Endothelial cell of umbilical vein (primary cell): ENCODE data around the gene DNAI7. TPM values are rescaled to one million over a fixed set of nuclear protein-coding genes. Genes with fewer than 3 reads are reported as not detected.

Experiments
- BruUV-seq: library from RNA; stranded (reverse); fragments of 400-500 nt; replicated peaks from 2 replicates; lab custom pipeline; 2021; lab: Mats Ljungman, UMichigan
- CTCF ChIA-PET: fragments of 300-600, 350-600 bp; sonication (Branson Sonifier 250); formaldehyde crosslinking; loops from one replicate; lab custom pipeline; 2021; ENCODE audit warnings: antibody characterized with exemption, inconsistent platforms; lab: Charles Lee
- POLR2A ChIA-PET: fragments of 300-600, 350-600 bp; sonication (Branson Sonifier 250); formaldehyde crosslinking; loops from one replicate; lab custom pipeline; 2021; ENCODE audit warnings: antibody characterized with exemption, inconsistent platforms; lab: Charles Lee
- DNase-seq: peaks from one replicate; pipeline ENCODE4 v3.0.0-alpha.2; 2011; ENCODE audit warnings: low read depth, low spot score
- FAIRE-seq: peaks from 2 replicates; lab custom pipeline; 2011; peaks lifted over from hg19 to GRCh38; lab: Jason Lieb, UNC
- H2AFZ ChIP-seq: 2 replicates; pipeline ENCODE4 v1.6.0; 2012; ENCODE audit warnings: low read depth, low read length, control low read depth, inconsistent platforms
- H3K27ac ChIP-seq: 2 replicates; pipeline ENCODE4 v1.5.1; 2011; ENCODE audit warnings: low read depth, mild to moderate bottlenecking, control low read depth, low read length, moderate library complexity; ENCODE audit not compliant: insufficient read depth
- H3K27me3 ChIP-seq, 2 experiments: 2 replicates each; pipeline versions ENCODE4 v1.6.0 to v1.6.1; 2011; ENCODE audit warnings: low read length in 2 of 2, mixed read lengths in 1 of 2; ENCODE audit not compliant: control insufficient read depth in 2 of 2, insufficient read depth in 2 of 2
- H3K36me3 ChIP-seq, 2 experiments: 2 replicates in 1 of 2; 3 replicates in 1 of 2; pipeline ENCODE4 v1.5.1; 2011; ENCODE audit warnings: low read length in 2 of 2, mild to moderate bottlenecking in 1 of 2, moderate library complexity in 1 of 2; ENCODE audit not compliant: control insufficient read depth in 2 of 2, insufficient read depth in 2 of 2; ENCODE audit errors: extremely low read depth in 1 of 2
- H3K4me1 ChIP-seq: 3 replicates; pipeline ENCODE4 v1.5.1; 2011; ENCODE audit warnings: mild to moderate bottlenecking, low read length; ENCODE audit not compliant: control insufficient read depth, insufficient read depth; ENCODE audit errors: extremely low read depth
- H3K4me2 ChIP-seq: 2 replicates; pipeline ENCODE4 v1.6.1; 2011; ENCODE audit warnings: low read length, control low read depth, mixed read lengths; ENCODE audit not compliant: insufficient read depth
- H3K4me3 ChIP-seq, 3 experiments: fragments of 200-600 bp in 1 of 3; sonication (generic), shearing (Covaris generic) in 1 of 3; replicated peaks in 1 of 3; 2 replicates each; pipeline ENCODE4 v1.5.1; 2011 to 2016; ENCODE audit warnings: control low read depth in 3 of 3, low read length in 3 of 3, mild to moderate bottlenecking in 2 of 3, inconsistent platforms in 1 of 3, low read depth in 1 of 3, moderate library complexity in 1 of 3; ENCODE audit not compliant: insufficient read depth in 1 of 3
- H3K79me2 ChIP-seq: 2 replicates; pipeline ENCODE4 v1.6.0; 2012; ENCODE audit warnings: low read length, inconsistent platforms; ENCODE audit not compliant: control insufficient read depth, insufficient read depth
- H3K9ac ChIP-seq: replicated peaks from 2 replicates; pipeline ENCODE3; 2011; ENCODE audit warnings: low read length, control low read depth; ENCODE audit not compliant: insufficient read depth; ENCODE audit errors: extremely low read depth
- H3K9me1 ChIP-seq: replicated peaks from 3 replicates; pipeline ENCODE4 v1.6.0; 2011; ENCODE audit warnings: mild to moderate bottlenecking, low read length; ENCODE audit not compliant: control insufficient read depth, insufficient read depth; ENCODE audit errors: extremely low read depth
- H3K9me3 ChIP-seq: replicated peaks from 2 replicates; pipeline ENCODE4 v1.5.1; 2012; ENCODE audit warnings: low read length, inconsistent platforms; ENCODE audit not compliant: control insufficient read depth, insufficient read depth
- H4K20me1 ChIP-seq: replicated peaks from 2 replicates; pipeline ENCODE3; 2011; ENCODE audit warnings: mild to moderate bottlenecking, low read length; ENCODE audit not compliant: control insufficient read depth, insufficient read depth; ENCODE audit errors: extremely low read depth
- CTCF ChIP-seq, 2 donors: IDR thresholded peaks; 1 replicate in 1 of 2; 2 replicates in 1 of 2; pipeline ENCODE4 v1.5.1; 2011; ENCODE audit warnings: low read length in 2 of 2, mild to moderate bottlenecking in 2 of 2, moderate library complexity in 2 of 2, control low read depth in 1 of 2, inconsistent platforms in 1 of 2, low read depth in 1 of 2; ENCODE audit not compliant: insufficient read depth in 1 of 2; ENCODE audit errors: extremely low read depth in 1 of 2
- EZH2 ChIP-seq: IDR thresholded peaks from 2 replicates; pipeline ENCODE4 v1.6.1; 2012; ENCODE audit warnings: borderline replicate concordance, low read depth, mild to moderate bottlenecking, moderate library complexity, low read length, inconsistent platforms; ENCODE audit not compliant: severe bottlenecking
- FOS ChIP-seq: IDR thresholded peaks from 2 replicates; pipeline ENCODE4 v1.6.1; 2011; ENCODE audit warnings: mild to moderate bottlenecking, low read length, moderate library complexity, borderline replicate concordance; ENCODE audit not compliant: insufficient read depth
- POLR2A ChIP-seq: IDR thresholded peaks from 2 replicates; pipeline ENCODE4 v1.6.1; 2012; ENCODE audit warnings: low read depth, mild to moderate bottlenecking, control low read depth, low read length
- POLR2AphosphoS5 ChIP-seq: IDR thresholded peaks from 2 replicates; pipeline ENCODE4 v1.6.1; 2012; ENCODE audit warnings: low read depth, mild to moderate bottlenecking, control low read depth, low read length, moderate library complexity; ENCODE audit not compliant: insufficient read depth
- dilution Hi-C: fragments of 300-500 bp; cut with MboI; formaldehyde crosslinking; loops from one replicate; pipeline ENCODE4 v1.15.0; 2019; ENCODE audit warnings: low sequenced_read_pairs; ENCODE audit not compliant: extremely low pct_ligation_motif_present
- intact Hi-C: fragments of 100-400 bp; cut with micrococcal nuclease; formaldehyde crosslinking; loops from one replicate; pipeline ENCODE4 v1.10.0; 2022
- polyA plus RNA-seq, 4 experiments: library from polyadenylated mRNA; depleted of rRNA in 3 of 4; stranded (reverse) in 3 of 4; unstranded in 1 of 4; fragments of >200 nt; gene quantifications; 2 replicates each; pipeline versions ENCODE4 v1.2.1 to v1.2.3, GENCODE V29; 2011 to 2012; ENCODE audit warnings: missing spikeins in 1 of 4
- total RNA-seq: library from RNA; stranded (reverse); gene quantifications from 2 replicates; pipeline ENCODE4 v1.2.3, GENCODE V29; 2021

DNAI7 gene
- total and polyA plus RNA-seq, 2 donors (not counting 3 experiments of a cell fraction or from before 2014, with no cell fraction given) = not detected

DNA sequence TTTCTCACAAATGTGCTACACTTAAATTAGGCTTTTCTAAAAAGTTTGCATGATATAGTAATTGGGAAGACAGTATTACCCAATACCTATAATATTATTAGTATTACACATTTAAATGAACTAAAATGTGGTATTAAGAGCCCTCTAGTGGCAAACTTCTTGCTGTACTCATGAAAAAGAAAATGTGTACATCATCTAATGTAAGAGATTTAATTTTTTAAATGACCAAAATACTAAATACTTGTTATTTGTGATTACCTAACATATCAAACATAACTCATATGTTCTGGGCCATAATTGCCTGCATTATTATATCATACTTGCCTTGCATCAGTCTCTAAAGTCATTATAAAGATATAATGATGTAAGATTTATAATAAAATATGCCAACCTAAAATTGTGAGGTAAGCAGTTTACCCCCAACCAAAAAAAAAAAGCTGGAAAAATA lies 64.2 kb downstream of the DNAI7 start:
- no peak overlapping the region for H3K4me3 ChIP-seq
- DNase-seq = peak; percentile 49
- no peaks in the 10 kb centered on the region for H3K9me3 ChIP-seq
- ChIA-PET CTCF (interaction anchor here (1.2 to 5.2 kb wide), 5 partner anchors 9 to 172 kb away, joined by 4 to 64 read pairs (median 10); no protein-coding TSS in a partner anchor), POLR2A (no interaction called here)
- no peaks in the 10 kb centered on the region for H3K36me3 ChIP-seq
- no peak overlapping the region for H3K9ac ChIP-seq
- no peak for FAIRE-seq
- dilution Hi-C loops (no loop called here), intact Hi-C loops (loop anchor here (1.0 kb wide), 2 partner anchors 139 to 170 kb away; no protein-coding TSS in a partner anchor)
- H3K4me2 ChIP-seq = no peak overlapping the region
- H3K27me3 ChIP-seq = peaks cover 0 to 2% of the 10 kb centered on the region in 2 experiments
- TF ChIP-seq CTCF (IDR thresholded peaks at IDR 0.05; ENCODE audit: extremely low read depth in 1 of 2, insufficient read depth in 1 of 2, low read depth in 1 of 2, low read length in 2 of 2) (peak; percentile 19 to 34), POLR2A (no peak)
- no peaks in the 10 kb centered on the region for H3K9me1 ChIP-seq
- no peaks in the 10 kb centered on the region for H3K79me2 ChIP-seq
- no peak overlapping the region for H3K27ac ChIP-seq
- no peaks in the 10 kb centered on the region for H3K4me1 ChIP-seq
- BruUV-seq = no TSS peak
- no peak overlapping the region for H2AFZ ChIP-seq
- no peaks in the 10 kb centered on the region for H4K20me1 ChIP-seq

- Histone ChIP-seq H3K4me1 (no peaks in the 10 kb centered on the region), H3K27me3 (no peaks in the 10 kb centered on the region), H3K27ac (no peak overlapping the region), H3K9me3 (no peaks in the 10 kb centered on the region), H3K4me3 (no peak overlapping the region), H2AFZ (no peak overlapping the region), H3K9me1 (no peaks in the 10 kb centered on the region), H3K9ac (no peak overlapping the region), H4K20me1 (no peaks in the 10 kb centered on the region), H3K79me2 (no peaks in the 10 kb centered on the region), H3K4me2 (no peak overlapping the region), H3K36me3 (no peaks in the 10 kb centered on the region)
- ChIA-PET CTCF (interaction anchor here (1.1 to 5.2 kb wide), 2 partner anchors 10 to 134 kb away, joined by 3 to 64 read pairs; no protein-coding TSS in a partner anchor), POLR2A (no interaction called here)
- peak; percentile 50 for FAIRE-seq
- TF ChIP-seq EZH2 (no peak), FOS (no peak), POLR2AphosphoS5 (no peak)
- no peak for DNase-seq
- dilution Hi-C loops = no loop called here
- no TSS peak for BruUV-seq
- intact Hi-C loops = no loop called here
Observed at GRCh38 chr12:25126746-25127145, 68.2 kb downstream of the DNAI7 start.
